GM18519 (cell line): ENCODE results near the gene TUNAR.

Experiments used
- ATAC-seq: cut with Tn5 transposase; IDR thresholded peaks from one replicate; pipeline ENCODE4 v1.9.1; 2021; ENCODE audit warnings: mild to moderate bottlenecking, moderate library complexity; ENCODE audit not compliant: unreplicated experiment, low FRiP score

Gene TUNAR

GRCh38 chr14:95910628-95911027, 34.0 kb downstream of the TUNAR start:
- ATAC-seq: no peak

GRCh38 chr14:95911456-95911855, 34.8 kb downstream of the TUNAR start:
- no peak for ATAC-seq

- no peak for ATAC-seq
Observed at GRCh38 chr14:95915330-95915729, 38.7 kb downstream of the TUNAR start.

- ATAC-seq: no peak
Observed at GRCh38 chr14:95918466-95918865, 41.8 kb downstream of the TUNAR start.

GRCh38 chr14:95920769-95921438, 44.3 kb downstream of the TUNAR start:
- no peak for ATAC-seq

- ATAC-seq: no peak
Observed at GRCh38 chr14:95922080-95922479, 45.4 kb downstream of the TUNAR start.

GRCh38 chr14:95928751-95929150, 52.1 kb downstream of the TUNAR start:
- ATAC-seq: no peak

GRCh38 chr14:95931384-95931783, 54.8 kb downstream of the TUNAR start:
- ATAC-seq: no peak

- no peak for ATAC-seq
Observed at GRCh38 chr14:95935228-95935822, 58.7 kb downstream of the TUNAR start.

GRCh38 chr14:95936041-95936440, 59.4 kb downstream of the TUNAR start:
- no peak for ATAC-seq

- ATAC-seq: no peak
Observed at GRCh38 chr14:95939335-95939734, 62.7 kb downstream of the TUNAR start.

GRCh38 chr14:95941897-95942296, 65.3 kb downstream of the TUNAR start:
- no peak for ATAC-seq

GRCh38 chr14:95943699-95944098, 67.1 kb downstream of the TUNAR start:
- ATAC-seq: no peak

GRCh38 chr14:95944462-95944861, 67.8 kb downstream of the TUNAR start:
- no peak for ATAC-seq

- no peak for ATAC-seq
Observed at GRCh38 chr14:95946867-95947266, 70.2 kb downstream of the TUNAR start.

GRCh38 chr14:95948558-95948981, 71.9 kb downstream of the TUNAR start:
- ATAC-seq: no peak

- no peak for ATAC-seq
Observed at GRCh38 chr14:95951359-95951758, 74.7 kb downstream of the TUNAR start.

- ATAC-seq: no peak
Observed at GRCh38 chr14:95953111-95953724, 76.6 kb downstream of the TUNAR start.

- no peak for ATAC-seq
Observed at GRCh38 chr14:95956601-95957460, 80.2 kb downstream of the TUNAR start.

GRCh38 chr14:95958105-95958504, 81.5 kb downstream of the TUNAR start:
- ATAC-seq: no peak

GRCh38 chr14:95959317-95959716, 82.7 kb downstream of the TUNAR start:
- ATAC-seq: no peak
